HG03354 (cell line): ENCODE measurements around the gene PPIC.
"Not testable (repeated sequence)": the region's sequence is repeated elsewhere in the genome, so short reads cannot be mapped to it uniquely, and the experiment has no call there.

Source experiments
- ATAC-seq: cut with Tn5 transposase; IDR thresholded peaks from one replicate; pipeline ENCODE4 v1.9.1; 2021; ENCODE audit warnings: mild to moderate bottlenecking; ENCODE audit not compliant: unreplicated experiment, poor library complexity, severe bottlenecking

The PPIC gene

GRCh38 chr5:123014689-123015088 is 21.8 kb downstream of the PPIC start:
- no peak for ATAC-seq

- ATAC-seq, result no peak
These were observed 24.2 kb downstream of the PPIC start for GRCh38 chr5:123012321-123012720.

GRCh38 chr5:123007754-123008153 is 28.8 kb downstream of the PPIC start:
- no peak for ATAC-seq

GRCh38 chr5:123007182-123007581 is 29.3 kb downstream of the PPIC start:
- no peak for ATAC-seq

- no peak for ATAC-seq
These were observed 34.7 kb downstream of the PPIC start for GRCh38 chr5:123001808-123002207.

- ATAC-seq, result no peak
These were observed 35.8 kb downstream of the PPIC start for GRCh38 chr5:123000731-123001130.

- ATAC-seq, result peak; percentile 98
These were observed 36.5 kb downstream of the PPIC start for GRCh38 chr5:122999947-123000563.

- ATAC-seq, result no peak
These were observed 39.2 kb downstream of the PPIC start for GRCh38 chr5:122997294-122997693.

- ATAC-seq, result no peak
These were observed 40.4 kb downstream of the PPIC start for GRCh38 chr5:122996091-122996490.

- ATAC-seq, result peak; percentile 90
These were observed 50.4 kb downstream of the PPIC start for GRCh38 chr5:122985954-122986721.

- no peak for ATAC-seq
These were observed 51.4 kb downstream of the PPIC start for GRCh38 chr5:122985006-122985700.

GRCh38 chr5:122984425-122984824 is 52.1 kb downstream of the PPIC start:
- peak; percentile 28 for ATAC-seq

- ATAC-seq, result no peak
These were observed 54.1 kb downstream of the PPIC start for GRCh38 chr5:122982376-122982775.

GRCh38 chr5:122981846-122982245 is 54.7 kb downstream of the PPIC start:
- ATAC-seq, result no peak

GRCh38 chr5:122978644-122979297 is 57.8 kb downstream of the PPIC start:
- ATAC-seq, result no peak

GRCh38 chr5:122978068-122978467 is 58.5 kb downstream of the PPIC start:
- ATAC-seq, result no peak

- ATAC-seq, result no peak
These were observed 59.2 kb downstream of the PPIC start for GRCh38 chr5:122977319-122977718.

- ATAC-seq, result not testable (repeated sequence)
These were observed 62.3 kb downstream of the PPIC start for GRCh38 chr5:122974251-122974650.

GRCh38 chr5:122973759-122974158 is 62.8 kb downstream of the PPIC start:
- ATAC-seq, result not testable (repeated sequence)
